Muscle layer of duodenum (tissue), 2 donors: ENCODE data around the gene OR10G6.
"Not testable (repeated sequence)": the region's sequence is repeated elsewhere in the genome, so short reads cannot be mapped to it uniquely, and the experiment has no call there.

ENCODE experiments used
- H3K27ac ChIP-seq: one replicate; pipeline ENCODE4 v1.7.0; 2013; ENCODE audit warnings: mild to moderate bottlenecking, low read length
- H3K27me3 ChIP-seq: one replicate; pipeline ENCODE4 v1.7.0; 2013; ENCODE audit warnings: low read depth, mild to moderate bottlenecking, control low read depth, low read length
- H3K36me3 ChIP-seq, 2 donors: one replicate each; pipeline ENCODE4 v1.7.0; 2013; ENCODE audit warnings: low read length in 2 of 2, control low read depth in 1 of 2, mild to moderate bottlenecking in 1 of 2; ENCODE audit not compliant: insufficient read depth in 2 of 2, control insufficient read depth in 1 of 2
- H3K4me1 ChIP-seq, 2 donors: one replicate each; pipeline ENCODE4 v1.7.0; 2013; ENCODE audit warnings: low read length in 2 of 2, mild to moderate bottlenecking in 2 of 2, control low read depth in 1 of 2, moderate library complexity in 1 of 2; ENCODE audit not compliant: insufficient read depth in 2 of 2, control insufficient read depth in 1 of 2
- H3K4me3 ChIP-seq, 2 donors: one replicate each; pipeline ENCODE4 v1.7.0; 2013; ENCODE audit warnings: low read length in 2 of 2, low read depth in 1 of 2, mild to moderate bottlenecking in 1 of 2
- H3K9me3 ChIP-seq, 2 donors: one replicate each; pipeline ENCODE4 v1.7.0; 2013; ENCODE audit warnings: low read length in 2 of 2, control low read depth in 1 of 2, mild to moderate bottlenecking in 1 of 2; ENCODE audit not compliant: control insufficient read depth in 1 of 2
- donor health status: healthy.

Gene OR10G6, protein sequence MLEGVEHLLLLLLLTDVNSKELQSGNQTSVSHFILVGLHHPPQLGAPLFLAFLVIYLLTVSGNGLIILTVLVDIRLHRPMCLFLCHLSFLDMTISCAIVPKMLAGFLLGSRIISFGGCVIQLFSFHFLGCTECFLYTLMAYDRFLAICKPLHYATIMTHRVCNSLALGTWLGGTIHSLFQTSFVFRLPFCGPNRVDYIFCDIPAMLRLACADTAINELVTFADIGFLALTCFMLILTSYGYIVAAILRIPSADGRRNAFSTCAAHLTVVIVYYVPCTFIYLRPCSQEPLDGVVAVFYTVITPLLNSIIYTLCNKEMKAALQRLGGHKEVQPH

DNA sequence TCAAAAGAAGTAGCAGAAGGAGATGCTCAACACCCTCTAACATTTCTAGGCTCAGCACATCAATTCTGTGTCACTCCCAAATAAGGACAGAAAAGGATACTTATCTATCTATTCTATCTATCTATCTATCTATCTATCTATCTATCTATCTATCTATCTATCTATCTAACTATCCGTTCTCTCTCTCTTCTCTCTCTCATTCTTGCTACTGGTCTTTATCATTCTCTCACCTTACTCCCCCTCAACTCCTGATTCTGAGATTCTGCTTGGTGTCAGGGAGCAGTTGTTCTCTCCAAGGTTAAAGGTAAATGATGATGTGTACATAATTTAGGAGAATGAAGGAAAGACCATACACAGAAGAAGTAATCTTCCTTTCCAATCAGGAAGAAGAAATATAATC, at the start of gene OR10G6:
TSS of gene OR10G6 (minus strand) at position 43 of the 400 bp plus-strand sequence. CDS start at position 43, 0 bp downstream.
- Histone ChIP-seq H3K4me3 (no peak within 1 kb of the TSS), H3K36me3 (no peaks in the 10 kb centered on the region), H3K27me3 (no peaks in the 10 kb centered on the region), H3K4me1 (no peaks in the 10 kb centered on the region), H3K27ac (no peak within 1 kb of the TSS), H3K9me3 (no peaks in the 10 kb centered on the region)

- Histone ChIP-seq H3K27ac (no peak overlapping the region), H3K4me3 (no peak overlapping the region), H3K36me3 (no peaks in the 10 kb centered on the region), H3K4me1 (no peaks in the 10 kb centered on the region), H3K27me3 (no peaks in the 10 kb centered on the region), H3K9me3 (no peaks in the 10 kb centered on the region)
Measured at GRCh38 chr11:124043420-124043819, 48.5 kb upstream of the OR10G6 start.

DNA sequence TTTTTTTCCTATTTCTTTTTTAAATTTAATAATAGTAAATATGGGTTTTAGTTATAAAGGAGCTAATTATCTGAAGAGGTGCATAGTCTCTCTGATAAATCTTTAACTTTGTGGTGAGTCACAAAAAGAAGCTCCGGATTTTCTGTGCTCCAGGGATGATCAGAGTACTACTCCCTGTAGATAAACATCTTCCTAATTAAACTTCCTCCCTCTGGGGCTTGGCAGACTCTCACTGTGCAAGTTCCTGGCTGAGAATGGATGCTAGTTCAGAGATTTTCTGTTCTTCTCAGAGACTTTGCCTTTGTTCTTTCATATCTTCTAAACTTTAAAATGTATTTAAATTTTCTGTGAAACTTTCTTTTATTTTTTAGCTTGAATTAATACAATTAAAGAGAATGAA, 46.3 kb upstream of the OR10G6 start, which contains the start of gene OR10G7:
TSS of gene OR10G7 (minus strand) at position 72 of the 400 bp plus-strand sequence. CDS start 2,324 bp downstream, outside the sequence.
- no peaks in the 10 kb centered on the region for H3K9me3 ChIP-seq
- no peaks in the 10 kb centered on the region for H3K36me3 ChIP-seq
- no peaks in the 10 kb centered on the region for H3K4me1 ChIP-seq
- no peaks in the 10 kb centered on the region for H3K27me3 ChIP-seq
- H3K4me3 ChIP-seq, result no peak within 1 kb of the TSS
- H3K27ac ChIP-seq, result no peak within 1 kb of the TSS

- H3K27ac ChIP-seq, result no peak overlapping the region
- H3K4me3 ChIP-seq, result no peak overlapping the region
- H3K4me1 ChIP-seq, result no peaks in the 10 kb centered on the region
- H3K36me3 ChIP-seq, result no peaks in the 10 kb centered on the region
- H3K9me3 ChIP-seq, result no peaks in the 10 kb centered on the region
- H3K27me3 ChIP-seq, result no peaks in the 10 kb centered on the region
Measured at GRCh38 chr11:124039557-124039956, 44.6 kb upstream of the OR10G6 start.

GRCh38 chr11:124036666-124037065, 41.7 kb upstream of the OR10G6 start:
- Histone ChIP-seq H3K36me3 (no peaks in the 10 kb centered on the region), H3K4me3 (no peak overlapping the region), H3K9me3 (no peaks in the 10 kb centered on the region), H3K27me3 (no peaks in the 10 kb centered on the region), H3K4me1 (no peaks in the 10 kb centered on the region), H3K27ac (no peak overlapping the region)

DNA sequence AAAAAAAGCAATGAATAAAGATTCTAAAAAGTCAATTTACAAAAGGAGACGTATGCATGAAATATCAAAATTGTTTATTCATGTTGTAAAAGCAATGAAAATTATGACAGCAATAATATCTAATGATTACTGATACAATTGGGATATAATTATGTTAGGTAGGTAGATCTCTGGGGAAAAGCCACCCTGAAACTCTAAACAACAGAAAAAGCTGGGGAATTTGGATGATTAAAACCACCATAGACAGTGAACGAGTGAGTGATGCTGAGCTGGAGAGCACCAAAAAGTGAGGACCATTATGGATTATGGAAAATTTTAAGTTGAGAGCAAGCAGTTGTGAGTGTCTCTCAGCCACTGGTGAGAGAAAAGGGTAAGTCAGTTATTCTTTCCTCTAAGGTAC, 31.5 kb upstream of the OR10G6 start, which contains the start of gene OR10G8:
TSS of gene OR10G8 (plus strand) at position 301 of the 400 bp plus-strand sequence. CDS start 2,825 bp downstream, outside the sequence.
- H3K36me3 ChIP-seq, result no peaks in the 10 kb centered on the region
- no peaks in the 10 kb centered on the region for H3K27me3 ChIP-seq
- no peaks in the 10 kb centered on the region for H3K9me3 ChIP-seq
- H3K4me1 ChIP-seq, result no peaks in the 10 kb centered on the region
- no peak within 1 kb of the TSS for H3K4me3 ChIP-seq
- H3K27ac ChIP-seq, result no peak within 1 kb of the TSS

DNA sequence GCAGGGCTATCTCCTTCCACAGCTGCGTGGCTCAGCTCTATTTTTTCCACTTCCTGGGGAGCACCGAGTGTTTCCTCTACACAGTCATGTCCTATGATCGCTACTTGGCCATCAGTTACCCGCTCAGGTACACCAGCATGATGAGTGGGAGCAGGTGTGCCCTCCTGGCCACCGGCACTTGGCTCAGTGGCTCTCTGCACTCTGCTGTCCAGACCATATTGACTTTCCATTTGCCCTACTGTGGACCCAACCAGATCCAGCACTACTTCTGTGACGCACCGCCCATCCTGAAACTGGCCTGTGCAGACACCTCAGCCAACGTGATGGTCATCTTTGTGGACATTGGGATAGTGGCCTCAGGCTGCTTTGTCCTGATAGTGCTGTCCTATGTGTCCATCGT, 20.9 kb upstream of the OR10G6 start:
- H3K4me1 ChIP-seq, H3K27me3 ChIP-seq, H3K9me3 ChIP-seq, H3K4me3 ChIP-seq, H3K36me3 ChIP-seq, H3K27ac ChIP-seq: not testable (repeated sequence)

- Histone ChIP-seq H3K4me1 (no peaks in the 10 kb centered on the region), H3K4me3 (no peak within 1 kb of the TSS), H3K9me3 (no peaks in the 10 kb centered on the region), H3K27me3 (no peaks in the 10 kb centered on the region), H3K27ac (no peak within 1 kb of the TSS), H3K36me3 (no peaks in the 10 kb centered on the region)
Measured at GRCh38 chr11:124012697-124013096, 17.7 kb upstream of the OR10G6 start, which contains the start of gene OR10G4. TSS of gene OR10G4 (plus strand) at chr11:124012997. CDS start at chr11:124015575, 2,578 bp downstream.

GRCh38 chr11:123979311-123979710, 15.7 kb downstream of the OR10G6 start:
- H3K36me3 ChIP-seq, result no peaks in the 10 kb centered on the region
- no peak overlapping the region for H3K4me3 ChIP-seq
- H3K9me3 ChIP-seq, result peaks cover 0 to 6% of the 10 kb centered on the region in 2 donors
- no peaks in the 10 kb centered on the region for H3K4me1 ChIP-seq
- H3K27ac ChIP-seq, result no peak overlapping the region
- no peaks in the 10 kb centered on the region for H3K27me3 ChIP-seq

DNA sequence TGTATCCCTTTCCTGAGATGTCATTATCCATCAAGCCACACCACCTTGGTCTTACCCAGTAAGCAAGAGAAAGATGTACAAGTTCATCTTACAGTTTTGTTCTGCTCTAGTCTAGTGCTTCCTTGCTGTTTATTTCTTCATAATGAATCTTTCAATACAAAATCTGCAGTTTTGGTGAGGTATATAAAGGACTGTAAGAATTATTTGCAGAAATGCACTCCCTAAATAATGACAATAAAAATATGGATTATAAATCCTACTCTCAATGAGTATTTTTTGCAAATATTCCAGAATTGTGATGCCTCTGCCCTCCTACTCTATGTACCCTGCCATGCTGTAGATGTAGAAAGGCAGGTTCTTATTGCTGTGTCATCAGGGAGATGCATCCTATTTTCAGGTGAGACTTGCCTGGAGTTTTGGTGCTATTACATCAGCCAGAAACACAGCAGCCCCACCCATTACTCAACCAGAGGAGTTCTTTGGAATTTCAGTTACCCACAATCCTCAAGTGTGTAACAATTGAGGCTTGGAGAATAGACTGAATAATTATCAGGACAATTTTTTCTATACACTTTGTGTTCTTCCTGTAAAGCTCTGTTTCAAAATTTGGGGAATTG, 17.1 kb downstream of the OR10G6 start, which contains the start of gene OR10S1:
TSS of gene OR10S1 (minus strand) at position 51 of the 617 bp plus-strand sequence. CDS start 117 bp downstream, outside the sequence.
- Histone ChIP-seq H3K36me3 (no peaks in the 10 kb centered on the region), H3K27ac (no peak within 1 kb of the TSS), H3K4me3 (no peak within 1 kb of the TSS), H3K4me1 (no peaks in the 10 kb centered on the region), H3K27me3 (no peaks in the 10 kb centered on the region), H3K9me3 (peaks cover 0 to 1% of the 10 kb centered on the region in 2 donors)

DNA sequence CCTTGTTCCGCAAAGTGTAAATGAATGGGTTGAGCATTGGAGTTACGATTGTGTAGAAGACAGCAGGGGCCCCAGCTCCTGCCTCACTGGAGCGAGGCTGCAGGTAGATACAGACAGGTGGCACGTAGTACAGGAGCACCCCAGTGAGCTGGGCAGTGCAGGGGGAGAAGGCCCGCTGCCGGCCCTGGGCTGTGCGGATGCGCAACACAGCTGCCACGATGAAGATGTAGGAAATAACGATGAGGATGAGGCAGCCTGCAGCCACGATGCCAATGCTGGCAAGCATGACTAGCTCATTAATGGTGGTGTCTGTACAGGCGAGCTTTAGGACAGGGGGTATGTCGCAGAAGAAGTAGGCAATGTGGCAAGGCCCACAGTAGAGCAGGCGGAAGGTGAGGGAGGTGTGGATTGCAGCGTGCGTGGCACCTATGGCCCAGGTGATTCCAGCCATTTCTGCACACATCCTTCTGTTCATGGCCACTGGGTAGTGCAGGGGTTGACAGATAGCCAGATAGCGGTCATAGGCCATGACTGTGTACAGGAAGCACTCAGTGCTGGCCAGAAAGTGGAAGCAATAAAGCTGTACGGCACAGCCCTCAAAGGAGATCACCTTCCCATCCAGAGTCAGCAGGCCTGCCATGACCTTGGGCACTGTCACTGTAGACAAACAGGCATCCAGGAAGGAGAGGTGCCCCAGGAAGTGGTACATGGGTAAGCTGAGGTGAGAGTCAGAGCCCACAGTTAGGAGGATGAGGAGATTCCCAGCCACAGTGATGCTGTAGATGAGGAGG, 18.0 kb downstream of the OR10G6 start:
- Histone ChIP-seq H3K9me3 (no peaks in the 10 kb centered on the region), H3K27me3 (no peaks in the 10 kb centered on the region), H3K36me3 (no peaks in the 10 kb centered on the region), H3K4me3 (no peak overlapping the region), H3K27ac (no peak overlapping the region), H3K4me1 (no peaks in the 10 kb centered on the region)
